Measurements from ENCODE around the gene IGSF1.
"Not testable (repeated sequence)": the region's sequence is repeated elsewhere in the genome, so short reads cannot be mapped to it uniquely, and the experiment has no call there.

Gene IGSF1

GRCh38 chrX:131270080-131270479 lies 19.0 kb downstream of the IGSF1 start:
- DNase-seq (ENCODE audit: low read depth in 2 of 3, low spot score in 1 of 3) = no peak

DNA sequence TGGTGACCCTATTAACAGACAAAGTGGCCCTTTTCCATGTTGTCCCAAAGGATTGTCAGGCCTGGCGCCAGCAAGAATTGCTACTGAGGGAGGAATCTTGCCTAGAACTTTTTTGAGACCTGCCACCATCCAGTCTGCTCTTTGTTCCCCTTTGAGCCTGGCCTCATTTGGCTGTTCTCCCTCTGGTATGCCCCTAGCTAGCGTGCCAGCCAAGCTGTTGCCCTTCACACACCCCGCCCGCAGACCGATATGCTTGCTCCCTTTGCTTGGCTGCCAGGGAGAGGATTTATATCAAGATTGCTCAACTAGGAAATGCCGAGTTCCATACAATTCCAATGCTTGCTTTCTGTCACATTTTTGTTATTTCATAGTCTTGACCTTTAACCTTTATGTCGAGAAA lies 24.4 kb downstream of the IGSF1 start:
- DNase-seq (ENCODE audit: low read depth in 2 of 3, low spot score in 1 of 3) = no peak

DNA sequence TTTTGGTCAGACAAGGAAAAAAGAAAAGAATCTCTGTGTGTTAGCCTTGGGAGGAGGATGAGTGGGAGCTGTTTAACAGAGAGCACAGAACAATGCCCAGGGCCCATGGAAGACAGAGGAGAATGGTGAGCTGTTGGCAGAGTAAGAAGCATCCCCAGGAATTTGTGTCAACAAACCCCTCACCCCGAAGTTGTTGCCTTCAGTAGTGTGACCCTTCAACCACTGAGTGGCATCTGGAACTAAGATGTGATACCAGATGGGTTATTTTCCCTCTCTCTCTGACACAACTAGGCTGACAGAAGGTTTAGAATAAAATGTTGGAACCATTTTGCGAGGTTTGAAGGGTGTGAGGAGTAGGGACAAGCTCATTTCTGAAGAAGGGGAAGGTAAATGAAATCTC lies 25.1 kb downstream of the IGSF1 start:
- no peak for DNase-seq (ENCODE audit: low read depth in 2 of 3, low spot score in 1 of 3)

DNA sequence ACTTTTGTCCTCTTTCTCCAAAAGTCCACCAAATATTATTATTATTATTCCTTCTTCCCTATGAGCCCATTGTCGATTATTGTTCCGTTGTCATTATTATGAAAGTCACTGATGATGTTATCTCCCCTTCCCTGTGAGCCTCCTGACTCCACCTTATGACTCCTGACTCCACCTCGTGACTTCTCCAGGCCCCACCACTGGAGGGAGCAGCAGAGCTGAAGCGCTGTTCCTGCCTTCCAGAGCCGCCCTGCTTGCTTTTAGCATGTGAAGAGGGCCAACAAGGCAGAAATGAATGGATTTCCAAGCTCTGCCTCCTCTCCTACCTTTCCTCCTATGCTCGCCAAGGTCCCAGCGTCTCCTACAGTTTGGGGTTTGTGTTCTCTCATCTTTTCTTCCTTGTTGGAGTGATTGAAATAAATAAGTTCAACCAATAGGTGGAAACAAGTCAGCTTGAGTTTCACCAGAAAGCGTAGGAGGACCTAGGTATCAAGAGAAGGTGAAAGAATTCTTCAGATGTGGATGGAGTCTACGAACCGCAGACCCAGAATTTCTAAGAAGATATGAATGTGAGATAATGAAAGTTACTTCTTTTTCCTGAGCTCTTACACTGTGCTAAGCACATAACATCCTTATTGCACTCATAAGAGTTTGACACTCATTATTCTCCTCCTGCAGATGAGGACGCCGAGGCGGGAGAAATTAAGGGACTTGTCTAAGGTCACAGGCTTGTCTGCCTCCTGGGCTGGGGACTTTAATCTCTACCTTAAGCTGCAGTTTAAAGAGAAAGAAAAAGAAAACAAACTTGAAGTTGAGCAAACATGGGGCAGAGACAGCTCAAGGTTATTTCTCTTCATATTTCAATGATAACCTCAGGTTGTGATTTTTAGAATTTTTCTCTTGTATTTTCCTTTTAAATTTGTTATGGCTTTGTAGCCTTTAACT lies 26.1 kb downstream of the IGSF1 start:
- peak in 1 of 3 donors; percentile 26 for DNase-seq (ENCODE audit: low read depth in 2 of 3, low spot score in 1 of 3)

DNA sequence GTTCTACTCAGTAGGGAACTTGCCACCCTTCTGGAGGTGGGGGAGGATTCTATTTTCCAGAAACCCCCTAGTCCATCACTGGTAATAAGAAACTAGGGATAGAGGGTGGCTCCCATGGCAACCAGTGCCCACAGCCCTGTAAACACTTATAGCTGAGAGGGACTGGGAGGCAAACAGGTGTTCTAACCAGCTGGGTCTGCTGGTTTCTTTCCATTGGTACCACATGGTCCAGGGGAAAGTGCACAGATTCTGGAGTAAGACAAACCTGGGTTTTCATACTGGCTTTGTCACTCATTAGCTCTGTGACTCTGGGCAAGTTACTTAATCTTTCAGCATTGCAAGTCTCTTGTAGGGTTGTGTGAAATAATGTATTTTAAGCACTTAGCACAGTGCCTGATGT lies 26.9 kb downstream of the IGSF1 start:
- no peak for DNase-seq (ENCODE audit: low read depth in 2 of 3, low spot score in 1 of 3)

DNA sequence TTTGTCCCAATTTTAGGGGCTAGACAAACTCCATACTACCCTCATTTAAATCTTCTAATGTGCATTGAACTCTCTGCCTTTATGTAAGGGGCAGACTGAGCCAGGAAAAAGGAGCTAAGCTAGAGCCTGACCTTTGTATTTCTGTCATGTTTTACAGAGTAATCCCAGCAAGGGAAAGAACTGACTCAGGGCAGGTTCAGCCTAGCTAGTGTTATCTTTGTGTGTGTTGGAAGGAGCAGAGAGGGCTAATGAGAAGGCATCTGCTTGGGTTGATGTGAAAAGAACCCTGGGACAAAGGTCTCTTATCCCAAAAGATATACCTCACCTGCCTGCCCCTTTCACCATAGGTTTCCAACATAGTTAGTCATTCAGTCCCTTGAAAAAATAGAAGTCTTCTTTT lies 31.7 kb downstream of the IGSF1 start:
- no peak for DNase-seq (ENCODE audit: low read depth in 2 of 3, low spot score in 1 of 3)

- DNase-seq (ENCODE audit: low read depth in 2 of 3, low spot score in 1 of 3) = not testable (repeated sequence)
These were observed 37.9 kb downstream of the IGSF1 start for GRCh38 chrX:131250984-131251738.

- no peak for DNase-seq (ENCODE audit: low read depth in 2 of 3, low spot score in 1 of 3)
These were observed 50.0 kb downstream of the IGSF1 start for GRCh38 chrX:131239057-131239456.

DNA sequence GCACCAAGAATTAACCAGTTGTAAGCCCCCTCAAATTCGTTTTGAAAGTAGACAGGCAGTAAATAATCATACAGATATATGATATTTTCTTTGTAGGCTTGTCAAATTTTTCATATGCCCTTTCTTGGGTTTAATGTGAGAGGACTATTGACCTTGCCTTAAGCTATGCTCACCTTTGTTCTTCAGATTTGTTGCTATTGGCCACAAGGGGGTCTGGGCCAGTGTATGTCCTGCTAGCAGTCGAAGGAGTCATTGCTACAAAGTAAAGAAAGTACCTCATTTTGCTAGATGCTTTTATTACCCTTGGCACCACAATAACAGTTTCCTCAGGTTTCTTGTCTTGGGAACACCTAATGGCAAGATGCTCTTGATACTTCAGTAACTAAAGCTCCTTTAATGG lies 51.7 kb downstream of the IGSF1 start:
- no peak for DNase-seq (ENCODE audit: low read depth in 2 of 3, low spot score in 1 of 3)

DNA sequence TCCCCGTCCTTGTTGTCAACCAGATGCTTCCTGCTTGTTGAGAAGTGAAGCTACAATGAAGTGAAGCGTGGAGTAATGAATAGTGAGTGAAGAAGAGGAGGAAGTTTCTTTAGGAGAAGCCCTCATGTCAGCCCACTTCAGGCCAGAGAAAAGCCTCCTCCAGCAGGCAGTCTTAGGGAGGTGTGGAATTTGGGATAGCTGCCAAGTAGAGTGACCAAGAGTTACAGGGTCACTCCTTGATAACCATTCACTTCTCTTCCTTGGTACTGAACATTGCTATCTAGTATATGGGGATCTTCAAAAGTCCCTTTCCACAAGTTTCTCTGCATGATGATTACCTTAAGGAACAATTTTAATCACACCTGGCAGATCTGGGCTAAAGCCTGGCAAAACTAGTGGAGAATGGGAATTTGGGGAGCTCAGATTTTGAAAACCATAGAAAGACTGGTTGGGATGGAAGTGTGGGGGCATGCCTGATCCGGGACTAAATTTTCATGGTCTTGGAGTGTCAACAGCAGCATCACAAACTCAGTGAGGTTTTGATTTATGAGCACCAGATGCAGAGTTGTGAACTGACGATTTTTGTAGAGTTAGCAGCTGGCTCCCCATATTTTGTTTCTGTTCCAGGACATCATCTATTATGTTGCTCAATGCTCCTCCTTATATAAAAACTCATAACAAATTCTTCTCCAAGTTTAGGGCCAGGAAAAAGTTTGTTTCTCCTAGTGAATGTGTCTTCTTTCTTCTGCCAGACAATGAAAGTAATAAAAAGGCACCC lies 53.1 kb downstream of the IGSF1 start:
- no peak for DNase-seq (ENCODE audit: low read depth in 2 of 3, low spot score in 1 of 3)

DNA sequence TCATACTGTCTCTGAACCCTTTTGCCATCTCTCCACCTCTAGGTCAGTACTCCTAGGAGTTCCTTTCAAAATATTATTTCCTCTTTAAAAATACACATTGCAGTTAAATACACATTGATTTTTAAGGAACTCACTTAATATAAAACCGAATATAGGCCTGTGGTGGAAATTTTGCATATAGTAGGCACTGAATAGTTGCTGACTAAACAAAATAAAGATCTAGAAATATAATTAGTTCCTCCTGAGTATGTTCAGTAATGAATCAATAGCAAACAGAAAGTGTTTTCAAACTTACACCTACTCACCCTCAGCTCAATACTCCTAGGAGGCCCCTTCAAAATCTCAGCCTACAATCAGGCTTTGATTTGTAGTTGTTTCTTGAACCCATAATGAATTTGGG lies 61.5 kb downstream of the IGSF1 start:
- DNase-seq (ENCODE audit: low read depth in 2 of 3, low spot score in 1 of 3) = no peak

DNA sequence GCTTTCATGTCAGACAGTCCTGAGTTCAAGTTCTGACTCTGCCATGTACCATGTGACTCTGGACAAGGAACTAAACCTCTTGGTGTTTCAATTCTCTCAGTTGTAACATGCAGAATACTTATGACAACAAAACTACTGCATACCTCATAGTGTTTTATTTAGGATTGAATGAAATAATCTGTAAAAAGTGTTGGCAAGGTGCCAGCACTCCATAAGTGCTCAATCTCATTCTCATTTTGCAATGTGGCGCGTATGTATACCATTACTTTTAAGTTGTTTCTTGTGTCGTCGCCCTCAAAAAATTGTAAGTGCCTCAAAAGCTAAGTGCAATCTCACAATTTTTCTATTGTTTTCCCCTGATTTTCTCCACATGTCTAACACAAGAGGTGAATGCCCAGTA lies 62.5 kb downstream of the IGSF1 start:
- DNase-seq (ENCODE audit: low read depth in 2 of 3, low spot score in 1 of 3) = no peak

DNA sequence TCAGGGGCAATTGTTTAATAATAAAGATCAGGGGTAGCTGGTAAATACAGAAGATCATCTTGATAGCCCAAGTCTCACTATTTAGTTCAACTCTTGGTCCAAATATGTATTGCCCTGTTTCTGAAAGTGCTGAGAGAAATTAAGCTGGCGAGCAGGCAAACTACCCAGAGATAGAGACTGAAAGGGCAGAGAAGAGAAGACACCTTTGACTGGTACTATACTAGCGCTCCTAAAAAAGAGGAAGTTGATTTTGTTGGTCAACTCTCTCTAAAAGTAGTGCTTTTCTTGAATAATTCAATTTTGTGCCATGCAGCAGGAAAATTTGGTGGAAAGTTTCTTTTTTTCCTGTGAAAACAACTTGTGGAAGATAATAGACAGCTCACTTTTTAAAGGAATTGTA lies 64.0 kb downstream of the IGSF1 start:
- DNase-seq (ENCODE audit: low read depth in 2 of 3, low spot score in 1 of 3) = no peak

All from stimulated activated CD4-positive, alpha-beta T cell treated with anti-CD3 and anti-CD28 coated beads, Interleukin-12 subunit alpha, Interleukin-12 subunit beta, amount 100 ng/mL, for 48 hours (primary cell).